Occipital lobe (tissue), 2 donors: Measurements from ENCODE around the gene CHCHD5. TPM values are rescaled to one million over a fixed set of nuclear protein-coding genes. Genes with fewer than 3 reads are reported as not detected.
"Not testable (repeated sequence)": the region's sequence is repeated elsewhere in the genome, so short reads cannot be mapped to it uniquely, and the experiment has no call there.

ENCODE experiments used
- DNase-seq: peaks from one replicate; lab custom pipeline; 2025; lab: John Stamatoyannopoulos, UW
- total RNA-seq: library from RNA; depleted of rRNA; stranded (reverse); fragments of >200 nt; gene quantifications from one replicate; pipeline ENCODE4 v1.2.3, GENCODE V29; 2014

CHCHD5 gene
- total RNA-seq: 4.8 TPM

- peak; percentile 95 for DNase-seq
Observed at GRCh38 chr2:112584134-112584890, at the start of gene CHCHD5. Gene CHCHD5 (plus strand): TSS chr2:112584609. CDS start chr2:112584648, 39 bp downstream.

- DNase-seq: no peak
Observed at GRCh38 chr2:112534826-112535225, 49.6 kb upstream of the CHCHD5 start.

GRCh38 chr2:112536665-112537064, 47.7 kb upstream of the CHCHD5 start:
- not testable (repeated sequence) for DNase-seq

GRCh38 chr2:112539306-112539705, 45.1 kb upstream of the CHCHD5 start:
- DNase-seq: no peak

- no peak for DNase-seq
Observed at GRCh38 chr2:112540906-112541305, 43.5 kb upstream of the CHCHD5 start.

GRCh38 chr2:112541315-112542122, 42.9 kb upstream of the CHCHD5 start:
- DNase-seq: peak; percentile 89

- peak; percentile 89 for DNase-seq
Observed at GRCh38 chr2:112542123-112542983, 42.1 kb upstream of the CHCHD5 start, which contains the start of gene POLR1B. Gene POLR1B (plus strand): TSS chr2:112542465. CDS start chr2:112542495, 30 bp downstream.

- no peak for DNase-seq
Observed at GRCh38 chr2:112542984-112543661, 41.3 kb upstream of the CHCHD5 start.

GRCh38 chr2:112547333-112547732, 37.1 kb upstream of the CHCHD5 start:
- DNase-seq: no peak

GRCh38 chr2:112548980-112549379, 35.4 kb upstream of the CHCHD5 start:
- DNase-seq: no peak

- DNase-seq: no peak
Observed at GRCh38 chr2:112566104-112566503, 18.3 kb upstream of the CHCHD5 start.

GRCh38 chr2:112566508-112566907, 17.9 kb upstream of the CHCHD5 start:
- DNase-seq: not testable (repeated sequence)

- no peak for DNase-seq
Observed at GRCh38 chr2:112572005-112572404, 12.4 kb upstream of the CHCHD5 start.

- DNase-seq: no peak
Observed at GRCh38 chr2:112577756-112578155, 6.7 kb upstream of the CHCHD5 start.

GRCh38 chr2:112579241-112579640, 5.2 kb upstream of the CHCHD5 start:
- no peak for DNase-seq

- DNase-seq: no peak
Observed at GRCh38 chr2:112580084-112580483, 4.3 kb upstream of the CHCHD5 start.

- DNase-seq: no peak
Observed at GRCh38 chr2:112582314-112582746, 2.1 kb upstream of the CHCHD5 start.

- DNase-seq: no peak
Observed at GRCh38 chr2:112583497-112584133, 794 bp upstream of the CHCHD5 start.

- no peak for DNase-seq
Observed at GRCh38 chr2:112584891-112585250, 462 bp downstream of the CHCHD5 start.

GRCh38 chr2:112585400-112585799, 991 bp downstream of the CHCHD5 start:
- DNase-seq: no peak
